Glutamatergic neuron (in vitro differentiated cells): Measurements from ENCODE around the gene GATA2. TPM values are rescaled to one million over a fixed set of nuclear protein-coding genes. Genes with fewer than 3 reads are reported as not detected.
A peak's percentile ranks its signal among the peaks of the same experiment; 100 is the strongest.

Experiments used
- DNase-seq: peaks from one replicate; pipeline ENCODE4 v3.0.0; 2022
- H3K27ac Mint-ChIP-seq: one replicate; pipeline ENCODE4 v1.8.0; 2020; ENCODE audit warnings: mild to moderate bottlenecking, mixed read lengths, inconsistent platforms; ENCODE audit not compliant: unreplicated experiment
- H3K27me3 Mint-ChIP-seq: one replicate; pipeline ENCODE4 v1.8.0; 2020; ENCODE audit warnings: mild to moderate bottlenecking, moderate library complexity, mixed read lengths, inconsistent platforms; ENCODE audit not compliant: unreplicated experiment
- H3K36me3 Mint-ChIP-seq: one replicate; pipeline ENCODE4 v1.8.0; 2020; ENCODE audit warnings: mild to moderate bottlenecking, mixed read lengths, inconsistent platforms; ENCODE audit not compliant: unreplicated experiment
- H3K4me1 Mint-ChIP-seq: one replicate; pipeline ENCODE4 v1.8.0; 2020; ENCODE audit warnings: mild to moderate bottlenecking, low read depth, mixed read lengths, inconsistent platforms; ENCODE audit not compliant: unreplicated experiment
- H3K4me3 Mint-ChIP-seq: one replicate; pipeline ENCODE4 v1.8.0; 2020; ENCODE audit warnings: mild to moderate bottlenecking, mixed read lengths, inconsistent platforms; ENCODE audit not compliant: unreplicated experiment
- H3K9me3 Mint-ChIP-seq: one replicate; pipeline ENCODE4 v1.8.0; 2020; ENCODE audit warnings: mild to moderate bottlenecking, moderate library complexity, mixed read lengths, inconsistent platforms; ENCODE audit not compliant: unreplicated experiment
- CTCF ChIP-seq: fragments of 200-600 bp; sonication (generic); IDR thresholded peaks from one replicate; pipeline ENCODE4 v1.5.0; 2021; ENCODE audit not compliant: partially characterized antibody, unreplicated experiment
- total RNA-seq: library from RNA; stranded (reverse); fragmentation: NEBNext Ultra II Directional; extraction: Animal tissue kit (Norgen Biotek cat#: 25700); gene quantifications from one replicate; pipeline ENCODE4 v1.2.1, GENCODE V29; 2021; ENCODE audit not compliant: unreplicated experiment

GATA2 gene
- total RNA-seq, 1 donor from 2014 or later, result 3.6 TPM

GRCh38 chr3:128435058-128435457 lies 57.9 kb downstream of the GATA2 start:
- peak; percentile 29 for DNase-seq
- peaks cover 6% of the 10 kb centered on the region for H3K4me1 Mint-ChIP-seq
- H3K27ac Mint-ChIP-seq, result no peak overlapping the region

GRCh38 chr3:128434524-128434923 lies 58.5 kb downstream of the GATA2 start:
- peaks cover 7% of the 10 kb centered on the region for H3K4me1 Mint-ChIP-seq
- H3K36me3 Mint-ChIP-seq, result no peaks in the 10 kb centered on the region
- H3K27ac Mint-ChIP-seq, result no peak overlapping the region
- H3K27me3 Mint-ChIP-seq, result peaks cover 20% of the 10 kb centered on the region
- H3K9me3 Mint-ChIP-seq, result peaks cover 15% of the 10 kb centered on the region
- TF ChIP-seq CTCF, result no peak
- DNase-seq, result no peak
- H3K4me3 Mint-ChIP-seq, result no peak overlapping the region

More at GRCh38 chr3:128435058-128435457, 57.9 kb downstream of the GATA2 start:
- H3K4me3 Mint-ChIP-seq, result no peak overlapping the region
- H3K9me3 Mint-ChIP-seq, result peaks cover 15% of the 10 kb centered on the region
- H3K27me3 Mint-ChIP-seq, result peaks cover 20% of the 10 kb centered on the region
- TF ChIP-seq CTCF, result no peak
- no peaks in the 10 kb centered on the region for H3K36me3 Mint-ChIP-seq

GRCh38 chr3:128433837-128434165 lies 59.2 kb downstream of the GATA2 start:
- Mint-ChIP-seq H3K9me3 (peaks cover 13% of the 10 kb centered on the region), H3K4me1 (peaks cover 7% of the 10 kb centered on the region), H3K27ac (no peak overlapping the region), H3K27me3 (peaks cover 17% of the 10 kb centered on the region), H3K36me3 (no peaks in the 10 kb centered on the region), H3K4me3 (no peak overlapping the region)
- peak; percentile 7 for DNase-seq
- TF ChIP-seq CTCF, result no peak

GRCh38 chr3:128432971-128433836 lies 59.8 kb downstream of the GATA2 start:
- H3K4me1 Mint-ChIP-seq, result peaks cover 9% of the 10 kb centered on the region
- no peak for TF ChIP-seq CTCF
- peak; percentile 60 for DNase-seq
- peaks cover 14% of the 10 kb centered on the region for H3K9me3 Mint-ChIP-seq
- H3K4me3 Mint-ChIP-seq, result peak overlapping the region; percentile 55
- no peak overlapping the region for H3K27ac Mint-ChIP-seq
- H3K36me3 Mint-ChIP-seq, result no peaks in the 10 kb centered on the region
- peaks cover 17% of the 10 kb centered on the region for H3K27me3 Mint-ChIP-seq

GRCh38 chr3:128432301-128432970 lies 60.6 kb downstream of the GATA2 start:
- no peak for TF ChIP-seq CTCF
- peaks cover 17% of the 10 kb centered on the region for H3K27me3 Mint-ChIP-seq
- H3K36me3 Mint-ChIP-seq, result no peaks in the 10 kb centered on the region
- peak overlapping the region; percentile 81 for H3K4me3 Mint-ChIP-seq
- no peak overlapping the region for H3K27ac Mint-ChIP-seq
- peaks cover 15% of the 10 kb centered on the region for H3K9me3 Mint-ChIP-seq
- peak; percentile 39 for DNase-seq
- H3K4me1 Mint-ChIP-seq, result peaks cover 15% of the 10 kb centered on the region
